Transverse colon (tissue), 4 donors: Measurements from ENCODE around the gene HDAC9. TPM values are rescaled to one million over a fixed set of nuclear protein-coding genes. Genes with fewer than 3 reads are reported as not detected.

Experiments used
- DNase-seq: peaks from one replicate; pipeline ENCODE4 v3.0.0-alpha.2; 2019
- H3K27ac ChIP-seq, 4 donors: fragments of 200-600 bp; sonication (generic); 2 replicates each; pipeline ENCODE4 v1.5.1; 2016 to 2018; ENCODE audit warnings: inconsistent platforms in 4 of 4
- H3K27me3 ChIP-seq: fragments of 200-600 bp; sonication (generic); 2 replicates; pipeline ENCODE4 v1.5.1; 2017; ENCODE audit warnings: inconsistent platforms
- H3K36me3 ChIP-seq, 4 donors: fragments of 200-600 bp; sonication (generic); 2 replicates each; pipeline ENCODE4 v1.5.1; 2017 to 2019; ENCODE audit warnings: inconsistent platforms in 4 of 4
- H3K4me1 ChIP-seq, 4 donors: fragments of 200-600 bp; sonication (generic); 2 replicates each; pipeline ENCODE4 v1.5.1; 2017 to 2020; ENCODE audit warnings: inconsistent platforms in 4 of 4
- H3K4me3 ChIP-seq, 4 donors: fragments of 200-600 bp; sonication (generic); 1 replicate in 1 of 4; 2 replicates in 3 of 4; pipeline versions ENCODE4 v1.5.1 to v1.6.1; 2017 to 2019; ENCODE audit warnings: inconsistent platforms in 4 of 4
- H3K9me3 ChIP-seq, 2 donors: fragments of 200-600 bp; sonication (generic); 2 replicates each; pipeline ENCODE4 v1.5.1; 2017 to 2019; ENCODE audit warnings: inconsistent platforms in 2 of 2
- EP300 ChIP-seq: sonication (generic); formaldehyde crosslinking; IDR thresholded peaks from one replicate; pipeline ENCODE4 v1.6.1; 2017; ENCODE audit warnings: antibody characterized with exemption, low read depth
- POLR2A ChIP-seq: fragments of 450-650 bp; IDR thresholded peaks from one replicate; pipeline ENCODE4 v1.6.1; 2016; ENCODE audit warnings: antibody characterized with exemption, mild to moderate bottlenecking, moderate library complexity
- POLR2AphosphoS5 ChIP-seq, 3 donors: sonication (generic); formaldehyde crosslinking; IDR thresholded peaks; one replicate each; pipeline ENCODE4 v1.6.1; 2016; ENCODE audit warnings: antibody characterized with exemption in 3 of 3
- WGBS, 2 donors: methylation state at CpG; one replicate each; pipeline ENCODE4 v1.1.5; 2018; ENCODE audit warnings: low coverage in 1 of 2; 5-methylcytosine and 5-hydroxymethylcytosine counted together
- in situ Hi-C, 4 donors: fragments of 200-750 bp; cut with MboI; loops; one replicate each; pipeline versions ENCODE4 v1.15.0 to v1.15.1; 2017; ENCODE audit warnings: low sequenced_read_pairs in 3 of 4, low pct_ligation_motif_present in 1 of 4, low pct_unique_long_range_greater_than_20kb in 1 of 4
- intact Hi-C: fragments of 100-400 bp; cut with DNase I; formaldehyde crosslinking; loops from one replicate; pipeline ENCODE4 v1.15.1; 2023; ENCODE audit warnings: low total_unique reads
- total RNA-seq, 4 donors: library from RNA; depleted of rRNA; stranded (reverse); fragments of >200 nt; gene quantifications; one replicate each; pipeline ENCODE4 v1.1.0, GENCODE V29; 2016
- TF ChIP-seq, protein P1 (sequence below), 5 experiments: fragments of 200-600 bp in 3 of 5; fragments of 450-650 bp in 2 of 5; sonication (generic) in 3 of 5; IDR thresholded peaks; 1 replicate in 2 of 5; 2 replicates in 3 of 5; pipeline ENCODE4 v1.5.1; 2016 to 2017; ENCODE audit warnings: antibody characterized with exemption in 5 of 5, inconsistent platforms in 3 of 5, mild to moderate bottlenecking in 2 of 5, moderate library complexity in 1 of 5

HDAC9 gene
- total RNA-seq, 4 donors from 2014 or later, result 6.0 to 47.5 (median 33.7) TPM

DNA sequence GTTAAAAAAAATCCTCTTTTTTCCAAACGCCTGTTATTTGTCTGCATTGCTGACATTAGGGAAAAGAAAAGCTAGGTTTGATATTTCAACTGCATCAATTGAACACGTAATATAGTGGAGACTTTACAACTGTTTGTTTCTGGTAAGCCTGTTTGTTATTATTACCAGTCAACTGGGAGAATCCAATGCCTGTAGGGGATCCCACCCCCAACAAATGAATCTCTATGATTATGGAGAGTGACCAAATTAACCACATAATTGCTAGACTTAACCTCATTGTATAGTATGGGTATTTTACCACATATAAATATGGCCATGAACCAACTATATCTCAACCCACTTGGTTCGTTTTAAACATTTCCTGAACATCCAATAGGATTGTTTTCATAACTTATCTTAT, 405.8 kb downstream of the HDAC9 start:
- in situ Hi-C loops, result no loop called here
- intact Hi-C loops, result no loop called here
- DNase-seq, result no peak
- WGBS, 2 donors, result 53 to 70% methylated on average over 3 of the region's 3 CpGs
- Histone ChIP-seq H3K27me3 (no peaks in the 10 kb centered on the region), H3K9me3 (no peaks in the 10 kb centered on the region), H3K4me3 (no peak overlapping the region), H3K4me1 (no peaks in the 10 kb centered on the region), H3K27ac (no peak overlapping the region), H3K36me3 (no peaks in the 10 kb centered on the region)
- TF ChIP-seq EP300, result no peak
- no peak for TF ChIP-seq POLR2A
- TF ChIP-seq POLR2AphosphoS5 (IDR thresholded peaks at IDR 0.05), result no peak
- TF ChIP-seq, protein P1, sequence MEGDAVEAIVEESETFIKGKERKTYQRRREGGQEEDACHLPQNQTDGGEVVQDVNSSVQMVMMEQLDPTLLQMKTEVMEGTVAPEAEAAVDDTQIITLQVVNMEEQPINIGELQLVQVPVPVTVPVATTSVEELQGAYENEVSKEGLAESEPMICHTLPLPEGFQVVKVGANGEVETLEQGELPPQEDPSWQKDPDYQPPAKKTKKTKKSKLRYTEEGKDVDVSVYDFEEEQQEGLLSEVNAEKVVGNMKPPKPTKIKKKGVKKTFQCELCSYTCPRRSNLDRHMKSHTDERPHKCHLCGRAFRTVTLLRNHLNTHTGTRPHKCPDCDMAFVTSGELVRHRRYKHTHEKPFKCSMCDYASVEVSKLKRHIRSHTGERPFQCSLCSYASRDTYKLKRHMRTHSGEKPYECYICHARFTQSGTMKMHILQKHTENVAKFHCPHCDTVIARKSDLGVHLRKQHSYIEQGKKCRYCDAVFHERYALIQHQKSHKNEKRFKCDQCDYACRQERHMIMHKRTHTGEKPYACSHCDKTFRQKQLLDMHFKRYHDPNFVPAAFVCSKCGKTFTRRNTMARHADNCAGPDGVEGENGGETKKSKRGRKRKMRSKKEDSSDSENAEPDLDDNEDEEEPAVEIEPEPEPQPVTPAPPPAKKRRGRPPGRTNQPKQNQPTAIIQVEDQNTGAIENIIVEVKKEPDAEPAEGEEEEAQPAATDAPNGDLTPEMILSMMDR (IDR thresholded peaks at IDR 0.05), result no peak

DNA sequence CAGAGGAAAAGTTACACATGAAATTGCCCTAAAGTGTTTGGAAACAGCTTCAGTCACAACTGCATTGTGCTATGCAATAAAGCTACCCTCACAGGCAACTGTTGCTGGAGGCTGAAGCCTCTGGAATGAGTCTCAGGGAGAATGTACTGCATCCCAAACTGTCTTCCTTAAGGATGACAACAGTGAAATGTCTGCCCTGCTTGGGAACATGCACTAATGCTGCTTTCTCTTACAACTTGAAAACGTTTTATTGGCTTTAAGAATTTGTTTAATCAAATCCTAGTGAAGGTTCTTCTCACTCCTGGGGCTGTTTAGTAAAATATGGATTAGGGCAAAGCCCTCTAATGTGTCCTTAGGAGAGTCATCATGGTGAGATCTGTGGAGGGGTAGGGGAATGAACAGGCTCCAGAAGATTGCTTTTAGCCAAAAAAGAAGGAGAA, 406.5 kb downstream of the HDAC9 start:
- DNase-seq, result no peak
- Histone ChIP-seq H3K27me3 (no peaks in the 10 kb centered on the region), H3K27ac (no peak overlapping the region), H3K4me3 (no peak overlapping the region), H3K36me3 (no peaks in the 10 kb centered on the region), H3K4me1 (no peaks in the 10 kb centered on the region), H3K9me3 (no peaks in the 10 kb centered on the region)
- WGBS, 2 donors, result 5 to 10% methylated on average over 1 of the region's 1 CpG
- in situ Hi-C loops (no loop called here), intact Hi-C loops (no loop called here)
- TF ChIP-seq, protein P1 (IDR thresholded peaks at IDR 0.05), result no peak
- TF ChIP-seq POLR2A (no peak), POLR2AphosphoS5 (IDR thresholded peaks at IDR 0.05) (no peak), EP300 (no peak)

DNA sequence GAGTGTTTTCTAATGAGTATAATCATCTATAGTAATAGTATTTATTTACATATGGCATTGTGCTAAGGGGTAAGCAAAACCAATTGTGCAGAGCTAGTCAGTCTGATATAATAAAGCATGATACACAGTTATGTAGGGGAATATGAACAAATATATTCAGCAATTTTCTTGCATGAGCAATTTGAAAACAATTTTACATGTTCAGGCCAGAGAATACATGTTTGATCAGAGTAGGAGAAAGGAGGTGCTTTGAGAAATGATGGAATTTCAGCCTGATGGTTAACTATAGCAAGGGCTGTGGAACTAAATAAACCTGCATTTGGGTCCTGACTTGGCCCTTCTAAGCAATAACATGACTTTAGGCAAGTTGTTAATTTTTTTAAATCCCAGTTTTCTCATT, 407.3 kb downstream of the HDAC9 start:
- no peak for DNase-seq
- Histone ChIP-seq H3K36me3 (no peaks in the 10 kb centered on the region), H3K27ac (no peak overlapping the region), H3K9me3 (no peaks in the 10 kb centered on the region), H3K4me3 (no peak overlapping the region), H3K4me1 (no peaks in the 10 kb centered on the region), H3K27me3 (no peaks in the 10 kb centered on the region)
- TF ChIP-seq POLR2A, result no peak
- TF ChIP-seq, protein P1 (IDR thresholded peaks at IDR 0.05), result no peak
- no peak for TF ChIP-seq EP300
- no peak for TF ChIP-seq POLR2AphosphoS5 (IDR thresholded peaks at IDR 0.05)
- in situ Hi-C loops (no loop called here), intact Hi-C loops (no loop called here)

DNA sequence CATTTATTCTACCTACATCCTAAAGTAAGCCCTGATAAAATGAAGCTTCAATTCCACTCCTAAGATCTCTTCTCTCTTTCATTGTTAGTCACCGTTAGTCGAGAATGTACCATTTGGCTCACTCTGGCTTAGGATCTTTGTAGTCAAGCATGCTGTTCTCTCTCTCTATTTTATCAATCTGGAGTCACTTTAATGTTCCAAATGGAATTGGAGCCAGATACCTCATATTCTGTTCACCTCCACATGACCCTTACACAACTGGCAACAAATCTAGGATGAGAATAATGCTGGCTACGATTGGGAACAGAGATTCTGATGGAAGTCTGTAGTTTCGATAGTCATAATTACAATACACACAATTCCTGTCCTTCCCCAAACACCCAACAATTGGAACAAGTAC, 408.1 kb downstream of the HDAC9 start:
- no peak for TF ChIP-seq EP300
- no peak for TF ChIP-seq POLR2AphosphoS5 (IDR thresholded peaks at IDR 0.05)
- no peak for TF ChIP-seq POLR2A
- TF ChIP-seq, protein P1 (IDR thresholded peaks at IDR 0.05), result no peak
- in situ Hi-C loops (no loop called here), intact Hi-C loops (no loop called here)
- Histone ChIP-seq H3K4me3 (no peak overlapping the region), H3K4me1 (no peaks in the 10 kb centered on the region), H3K9me3 (no peaks in the 10 kb centered on the region), H3K27me3 (no peaks in the 10 kb centered on the region), H3K27ac (no peak overlapping the region), H3K36me3 (no peaks in the 10 kb centered on the region)
- WGBS, 2 donors, result 90 to 91% methylated on average over 4 of the region's 4 CpGs
- DNase-seq, result no peak
